HTR-8/SVneo (cell line): ENCODE results near the gene S100P.

Experiments
- DNase-seq: peaks from one replicate; pipeline ENCODE4 v3.0.0; 2011; ENCODE audit warnings: low spot score, mixed read lengths; ENCODE audit not compliant: insufficient read length
- FAIRE-seq: peaks from 2 replicates; lab custom pipeline; 2011; peaks lifted over from hg19 to GRCh38; lab: Jason Lieb, UNC

Gene S100P

GRCh38 chr4:6742507-6742906, 48.8 kb downstream of the S100P start:
- DNase-seq, result no peak
- no peak for FAIRE-seq

GRCh38 chr4:6742989-6743388, 49.3 kb downstream of the S100P start:
- FAIRE-seq (no peak), DNase-seq (no peak)
